ENCODE measurements around the gene SFMBT1. TPM values are rescaled to one million over a fixed set of nuclear protein-coding genes. Genes with fewer than 3 reads are reported as not detected.

SFMBT1 gene
- total and polyA plus RNA-seq, 2 experiments from 2014 or later: 8.5 to 18.1 TPM

DNA sequence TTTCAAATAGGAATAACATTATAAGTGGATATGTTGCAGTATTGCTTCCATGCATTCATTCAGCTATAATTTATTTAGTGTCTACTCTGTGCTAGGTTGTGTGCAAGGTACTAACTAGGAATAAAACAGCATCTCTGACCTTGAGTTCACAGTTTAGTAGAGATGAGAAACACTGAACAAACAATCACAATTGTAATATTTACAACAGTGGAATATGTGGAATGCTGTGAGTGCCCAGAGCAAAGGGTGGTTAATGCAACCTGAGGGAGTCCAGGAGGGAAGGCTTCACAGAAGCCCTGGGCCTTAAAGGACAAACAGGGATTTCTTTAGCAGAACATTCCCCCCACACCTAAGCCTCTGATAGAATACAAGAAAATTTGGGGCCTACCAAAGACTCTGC lies 13.3 kb downstream of the SFMBT1 start:
- no peaks in the 10 kb centered on the region for H3K9me2 ChIP-seq (replicated peaks; ENCODE audit: insufficient read depth)
- peaks cover 4% of the 10 kb centered on the region for H3K4me1 ChIP-seq (ENCODE audit: insufficient read depth)
- H3K4me3 ChIP-seq: no peak overlapping the region
- H3K27ac ChIP-seq: no peak overlapping the region
- H3K36me3 ChIP-seq (replicated peaks; ENCODE audit: insufficient read depth, low read depth): no peaks in the 10 kb centered on the region
- H3K79me2 ChIP-seq: peaks cover 76% of the 10 kb centered on the region
- DNase-seq (ENCODE audit: low spot score): no peak
- H2AFZ ChIP-seq: no peak overlapping the region
- H4K20me1 ChIP-seq (ENCODE audit: insufficient read depth, poor library complexity, severe bottlenecking): no peaks in the 10 kb centered on the region
- TF ChIP-seq, protein P1, sequence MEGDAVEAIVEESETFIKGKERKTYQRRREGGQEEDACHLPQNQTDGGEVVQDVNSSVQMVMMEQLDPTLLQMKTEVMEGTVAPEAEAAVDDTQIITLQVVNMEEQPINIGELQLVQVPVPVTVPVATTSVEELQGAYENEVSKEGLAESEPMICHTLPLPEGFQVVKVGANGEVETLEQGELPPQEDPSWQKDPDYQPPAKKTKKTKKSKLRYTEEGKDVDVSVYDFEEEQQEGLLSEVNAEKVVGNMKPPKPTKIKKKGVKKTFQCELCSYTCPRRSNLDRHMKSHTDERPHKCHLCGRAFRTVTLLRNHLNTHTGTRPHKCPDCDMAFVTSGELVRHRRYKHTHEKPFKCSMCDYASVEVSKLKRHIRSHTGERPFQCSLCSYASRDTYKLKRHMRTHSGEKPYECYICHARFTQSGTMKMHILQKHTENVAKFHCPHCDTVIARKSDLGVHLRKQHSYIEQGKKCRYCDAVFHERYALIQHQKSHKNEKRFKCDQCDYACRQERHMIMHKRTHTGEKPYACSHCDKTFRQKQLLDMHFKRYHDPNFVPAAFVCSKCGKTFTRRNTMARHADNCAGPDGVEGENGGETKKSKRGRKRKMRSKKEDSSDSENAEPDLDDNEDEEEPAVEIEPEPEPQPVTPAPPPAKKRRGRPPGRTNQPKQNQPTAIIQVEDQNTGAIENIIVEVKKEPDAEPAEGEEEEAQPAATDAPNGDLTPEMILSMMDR (IDR thresholded peaks at IDR 0.05; ENCODE audit: poor library complexity): no peak
- TF ChIP-seq EZH2phosphoT487 (IDR thresholded peaks at IDR 0.05; ENCODE audit: low read depth, severe bottlenecking, unreplicated experiment): no peak
- TF ChIP-seq EZH2 (IDR thresholded peaks at IDR 0.05; ENCODE audit: borderline replicate concordance): no peak
- H3K4me2 ChIP-seq: no peak overlapping the region
- H3K27me3 ChIP-seq: no peaks in the 10 kb centered on the region
- no peaks in the 10 kb centered on the region for H3K9me3 ChIP-seq (ENCODE audit: low read depth)

DNA sequence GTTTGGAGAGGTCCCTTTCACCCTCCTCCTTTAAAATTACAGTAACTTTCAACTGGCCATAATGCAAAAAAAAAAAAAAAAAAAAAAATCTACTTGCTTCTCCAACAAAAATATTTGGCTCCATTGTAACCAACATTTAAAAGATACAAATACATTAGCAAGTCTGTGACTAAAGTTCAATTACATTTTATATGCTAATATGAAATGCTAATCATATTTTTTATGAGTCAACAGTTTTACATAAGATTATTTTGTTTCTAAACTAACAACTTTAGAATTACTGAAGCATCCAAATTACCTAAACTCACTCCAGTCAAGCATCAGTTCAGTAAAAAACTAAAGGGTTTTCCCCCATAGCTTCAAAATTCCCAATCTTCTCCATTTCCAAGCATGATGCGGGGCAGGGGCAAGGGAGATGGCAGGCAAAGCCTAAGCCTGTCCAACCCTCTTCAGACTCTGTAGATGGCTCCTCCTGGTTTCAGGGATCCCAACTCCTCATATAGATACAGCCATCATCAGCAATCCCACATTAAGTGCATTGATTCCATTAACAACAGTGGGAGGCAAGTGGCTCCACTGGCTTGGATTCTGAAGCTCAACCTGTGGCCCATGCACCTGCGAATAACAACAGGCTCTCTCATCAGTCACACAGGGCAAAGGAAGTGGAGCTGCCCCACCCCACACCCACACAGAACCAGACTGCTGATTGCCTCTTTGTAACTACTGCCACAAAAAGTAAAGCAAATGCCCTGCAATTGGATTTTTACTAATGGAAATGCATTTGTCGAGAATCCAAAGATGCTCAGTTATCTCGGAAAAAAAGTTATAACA lies 15.0 kb downstream of the SFMBT1 start:
- WGBS (ENCODE audit: low lambda C conversion rate, missing lambda C conversion rate): 93% methylated on average over 4 of the region's 4 CpGs
- H3K79me2 ChIP-seq: peaks cover 74% of the 10 kb centered on the region
- H3K36me3 ChIP-seq (replicated peaks; ENCODE audit: insufficient read depth, low read depth): no peaks in the 10 kb centered on the region
- H2AFZ ChIP-seq: no peak overlapping the region
- no peak overlapping the region for H3K27ac ChIP-seq
- H3K4me1 ChIP-seq (ENCODE audit: insufficient read depth): peaks cover 4% of the 10 kb centered on the region
- H4K20me1 ChIP-seq (ENCODE audit: insufficient read depth, poor library complexity, severe bottlenecking): no peaks in the 10 kb centered on the region
- H3K9me3 ChIP-seq (ENCODE audit: low read depth): no peaks in the 10 kb centered on the region
- H3K4me2 ChIP-seq: no peak overlapping the region
- DNase-seq (ENCODE audit: low spot score): no peak
- H3K27me3 ChIP-seq: no peaks in the 10 kb centered on the region
- TF ChIP-seq, protein P1 (IDR thresholded peaks at IDR 0.05; ENCODE audit: poor library complexity): no peak
- TF ChIP-seq EZH2 (IDR thresholded peaks at IDR 0.05; ENCODE audit: borderline replicate concordance) (no peak), EZH2phosphoT487 (IDR thresholded peaks at IDR 0.05; ENCODE audit: low read depth, severe bottlenecking, unreplicated experiment) (no peak)
- no peaks in the 10 kb centered on the region for H3K9me2 ChIP-seq (replicated peaks; ENCODE audit: insufficient read depth)
- H3K4me3 ChIP-seq: no peak overlapping the region

DNA sequence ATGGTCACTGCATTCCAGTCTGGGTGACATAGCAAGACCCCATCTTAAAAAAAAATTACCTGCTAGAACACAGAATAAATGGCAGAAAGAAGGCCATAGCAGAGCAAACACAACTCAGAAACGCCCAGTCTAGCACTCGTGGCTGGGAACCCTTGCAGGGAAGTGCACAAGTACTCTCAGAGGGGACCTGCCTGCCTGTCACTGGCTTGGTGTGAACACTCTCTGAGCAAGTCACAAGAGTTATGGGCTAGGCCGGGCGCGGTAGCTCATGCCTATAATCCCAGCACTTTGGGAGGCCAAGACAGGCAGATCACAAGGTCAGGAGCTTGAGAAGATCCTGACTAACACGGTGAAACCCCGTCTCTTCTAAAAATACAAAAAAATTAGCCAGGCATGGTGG lies 17.2 kb downstream of the SFMBT1 start:
- Histone ChIP-seq H3K9me2 (replicated peaks; ENCODE audit: insufficient read depth) (no peaks in the 10 kb centered on the region), H3K27ac (no peak overlapping the region), H3K4me1 (ENCODE audit: insufficient read depth) (no peaks in the 10 kb centered on the region), H2AFZ (no peak overlapping the region), H3K79me2 (peaks cover 85% of the 10 kb centered on the region), H4K20me1 (ENCODE audit: insufficient read depth, poor library complexity, severe bottlenecking) (no peaks in the 10 kb centered on the region), H3K4me3 (no peak overlapping the region), H3K4me2 (no peak overlapping the region), H3K9me3 (ENCODE audit: low read depth) (no peaks in the 10 kb centered on the region), H3K27me3 (no peaks in the 10 kb centered on the region), H3K36me3 (replicated peaks; ENCODE audit: insufficient read depth, low read depth) (no peaks in the 10 kb centered on the region)
- no peak for DNase-seq (ENCODE audit: low spot score)
- TF ChIP-seq EZH2phosphoT487 (IDR thresholded peaks at IDR 0.05; ENCODE audit: low read depth, severe bottlenecking, unreplicated experiment) (no peak), EZH2 (IDR thresholded peaks at IDR 0.05; ENCODE audit: borderline replicate concordance) (no peak)
- TF ChIP-seq, protein P1 (IDR thresholded peaks at IDR 0.05; ENCODE audit: poor library complexity): no peak
- 92% methylated on average over 7 of the region's 7 CpGs for WGBS (ENCODE audit: low lambda C conversion rate, missing lambda C conversion rate)

Data from hepatocyte (in vitro differentiated cells).